ENCODE results near the gene DIAPH2.

Gene DIAPH2

GRCh38 chrX:97609938-97610337 lies 925.3 kb downstream of the DIAPH2 start:
- no peak for DNase-seq
- intact Hi-C loops (cut with DNase I): no loop called here

- DNase-seq: no peak
- intact Hi-C loops (cut with DNase I): no loop called here
Observed at GRCh38 chrX:97616883-97617530, 932.4 kb downstream of the DIAPH2 start.

- intact Hi-C loops (cut with DNase I): no loop called here
- DNase-seq: no peak
Observed at GRCh38 chrX:97619499-97619898, 934.9 kb downstream of the DIAPH2 start.

GRCh38 chrX:97622111-97622510 lies 937.5 kb downstream of the DIAPH2 start:
- no peak for DNase-seq
- intact Hi-C loops (cut with DNase I): no loop called here

- DNase-seq: no peak
- intact Hi-C loops (cut with DNase I): no loop called here
Observed at GRCh38 chrX:97628326-97628725, 943.7 kb downstream of the DIAPH2 start.

GRCh38 chrX:97628807-97629596 lies 944.4 kb downstream of the DIAPH2 start:
- DNase-seq: no peak
- intact Hi-C loops (cut with DNase I): no loop called here

- intact Hi-C loops (cut with DNase I): no loop called here
- DNase-seq: no peak
Observed at GRCh38 chrX:97629597-97629985, 944.9 kb downstream of the DIAPH2 start.

GRCh38 chrX:97633798-97634197 lies 949.2 kb downstream of the DIAPH2 start:
- no peak for DNase-seq
- intact Hi-C loops (cut with DNase I): no loop called here

GRCh38 chrX:97636473-97637140 lies 952.0 kb downstream of the DIAPH2 start:
- intact Hi-C loops (cut with DNase I): no loop called here
- DNase-seq: no peak

GRCh38 chrX:97637289-97637688 lies 952.6 kb downstream of the DIAPH2 start:
- DNase-seq: no peak
- intact Hi-C loops (cut with DNase I): no loop called here

GRCh38 chrX:97638621-97639020 lies 954.0 kb downstream of the DIAPH2 start:
- no peak for DNase-seq

GRCh38 chrX:97639526-97639925 lies 954.9 kb downstream of the DIAPH2 start:
- intact Hi-C loops (cut with DNase I): no loop called here
- DNase-seq: peak in 1 of 10 donors; percentile 49

More at GRCh38 chrX:97638621-97639020, 954.0 kb downstream of the DIAPH2 start:
- intact Hi-C loops (cut with DNase I): no loop called here
